HepG2 (cell line): Measurements from ENCODE around the gene STRADB. TPM values are rescaled to one million over a fixed set of nuclear protein-coding genes. Genes with fewer than 3 reads are reported as not detected.

ENCODE experiments used
- ARID5B ChIP-seq: IDR thresholded peaks from 2 replicates; pipeline ENCODE4 v1.4.0; 2020; ENCODE audit warnings: mild to moderate bottlenecking, missing genetic modification reagents
- CHD4 ChIP-seq: fragments of 200-600 bp; sonication (generic); IDR thresholded peaks from 2 replicates; pipeline ENCODE4 v1.7.0; 2017; ENCODE audit warnings: mild to moderate bottlenecking, low read length, borderline replicate concordance
- ZBTB40 ChIP-seq, 2 experiments: fragments of 450-650 bp in 1 of 2; sonication (generic) in 1 of 2; formaldehyde crosslinking in 1 of 2; IDR thresholded peaks; 2 replicates each; pipeline versions ENCODE4 v1.6.1 to v1.8.0; 2016 to 2022; ENCODE audit warnings: antibody characterized with exemption in 1 of 2, mild to moderate bottlenecking in 1 of 2, missing genetic modification reagents in 1 of 2
- ZNF512 ChIP-seq: sonication (generic); formaldehyde crosslinking; IDR thresholded peaks from 2 replicates; pipeline ENCODE4 v1.4.0; 2020; ENCODE audit warnings: mild to moderate bottlenecking, missing genetic modification reagents
- ZNF879 ChIP-seq: sonication (generic); formaldehyde crosslinking; IDR thresholded peaks from 2 replicates; pipeline ENCODE4 v1.8.1; 2023; ENCODE audit warnings: missing genetic modification reagents
- polyA plus RNA-seq, 8 experiments: library from polyadenylated mRNA; depleted of rRNA in 3 of 8; stranded (reverse) in 7 of 8; unstranded in 1 of 8; fragments of >200 nt; fragmentation: Illumina TruSeq in 4 of 8; extraction: Trizol in 4 of 8; gene quantifications; 2 replicates each; pipeline versions ENCODE4 v1.2.1 to v1.2.3, GENCODE V29; 2011 to 2016; ENCODE audit warnings: low read depth in 4 of 8, missing spikeins in 1 of 8, mixed read lengths in 1 of 8; ENCODE audit not compliant: insufficient read depth in 1 of 8
- total RNA-seq, 5 experiments: library from RNA; depleted of rRNA; stranded (reverse); fragments of >200 nt; fragmentation: Illumina TruSeq; extraction: Trizol; gene quantifications; 2 replicates each; pipeline ENCODE4 v1.2.3, GENCODE V29; 2016; ENCODE audit warnings: low read depth in 1 of 5
- TF ChIP-seq, protein P1 (sequence below): sonication (generic); formaldehyde crosslinking; IDR thresholded peaks from 2 replicates; pipeline ENCODE4 v1.4.0; 2020; ENCODE audit warnings: mild to moderate bottlenecking, missing genetic modification reagents, borderline replicate concordance
- TF ChIP-seq, protein P2 (sequence below): sonication (generic); formaldehyde crosslinking; conservative IDR thresholded peaks from 2 replicates; pipeline ENCODE4 v1.4.0; 2020; ENCODE audit warnings: missing genetic modification reagents

STRADB gene
- total and polyA plus RNA-seq, 2 of the 13 experiments (the other 11 are each of a cell fraction or from before 2014, with no cell fraction given) = 34.1 to 66.6 TPM

DNA sequence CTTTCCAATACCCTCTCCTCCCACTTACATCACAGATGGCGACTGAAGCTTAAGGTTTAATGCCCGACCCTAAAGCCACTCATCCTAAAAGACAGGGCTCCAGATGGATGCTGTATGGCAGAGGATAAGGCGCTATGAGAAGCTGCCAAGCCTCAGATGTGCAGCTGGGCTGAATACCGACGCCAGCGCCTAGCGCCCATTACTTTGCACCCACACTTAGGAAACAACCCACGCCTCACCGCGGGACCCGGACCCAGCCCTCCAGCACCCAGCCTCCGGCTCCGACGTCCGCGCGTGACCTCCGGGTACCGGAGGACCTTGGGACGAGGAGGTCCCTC is 617 bp upstream of the STRADB start (continued):
- TF ChIP-seq, protein P1, sequence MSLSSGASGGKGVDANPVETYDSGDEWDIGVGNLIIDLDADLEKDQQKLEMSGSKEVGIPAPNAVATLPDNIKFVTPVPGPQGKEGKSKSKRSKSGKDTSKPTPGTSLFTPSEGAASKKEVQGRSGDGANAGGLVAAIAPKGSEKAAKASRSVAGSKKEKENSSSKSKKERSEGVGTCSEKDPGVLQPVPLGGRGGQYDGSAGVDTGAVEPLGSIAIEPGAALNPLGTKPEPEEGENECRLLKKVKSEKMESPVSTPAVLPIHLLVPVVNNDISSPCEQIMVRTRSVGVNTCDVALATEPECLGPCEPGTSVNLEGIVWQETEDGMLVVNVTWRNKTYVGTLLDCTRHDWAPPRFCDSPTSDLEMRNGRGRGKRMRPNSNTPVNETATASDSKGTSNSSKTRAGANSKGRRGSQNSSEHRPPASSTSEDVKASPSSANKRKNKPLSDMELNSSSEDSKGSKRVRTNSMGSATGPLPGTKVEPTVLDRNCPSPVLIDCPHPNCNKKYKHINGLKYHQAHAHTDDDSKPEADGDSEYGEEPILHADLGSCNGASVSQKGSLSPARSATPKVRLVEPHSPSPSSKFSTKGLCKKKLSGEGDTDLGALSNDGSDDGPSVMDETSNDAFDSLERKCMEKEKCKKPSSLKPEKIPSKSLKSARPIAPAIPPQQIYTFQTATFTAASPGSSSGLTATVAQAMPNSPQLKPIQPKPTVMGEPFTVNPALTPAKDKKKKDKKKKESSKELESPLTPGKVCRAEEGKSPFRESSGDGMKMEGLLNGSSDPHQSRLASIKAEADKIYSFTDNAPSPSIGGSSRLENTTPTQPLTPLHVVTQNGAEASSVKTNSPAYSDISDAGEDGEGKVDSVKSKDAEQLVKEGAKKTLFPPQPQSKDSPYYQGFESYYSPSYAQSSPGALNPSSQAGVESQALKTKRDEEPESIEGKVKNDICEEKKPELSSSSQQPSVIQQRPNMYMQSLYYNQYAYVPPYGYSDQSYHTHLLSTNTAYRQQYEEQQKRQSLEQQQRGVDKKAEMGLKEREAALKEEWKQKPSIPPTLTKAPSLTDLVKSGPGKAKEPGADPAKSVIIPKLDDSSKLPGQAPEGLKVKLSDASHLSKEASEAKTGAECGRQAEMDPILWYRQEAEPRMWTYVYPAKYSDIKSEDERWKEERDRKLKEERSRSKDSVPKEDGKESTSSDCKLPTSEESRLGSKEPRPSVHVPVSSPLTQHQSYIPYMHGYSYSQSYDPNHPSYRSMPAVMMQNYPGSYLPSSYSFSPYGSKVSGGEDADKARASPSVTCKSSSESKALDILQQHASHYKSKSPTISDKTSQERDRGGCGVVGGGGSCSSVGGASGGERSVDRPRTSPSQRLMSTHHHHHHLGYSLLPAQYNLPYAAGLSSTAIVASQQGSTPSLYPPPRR (CRISPR knock-in tag) = no peak
- TF ChIP-seq ZNF512 (CRISPR knock-in tag) (peak; percentile 61; the same call in 1 of the 2 replicates), ARID5B (no peak), ZBTB40 (IDR thresholded peaks at IDR 0.05) (no peak), ZBTB40 (CRISPR knock-in tag; IDR thresholded peaks at IDR 0.05) (no peak), ZNF879 (peak; percentile 69; the same call in 1 of the 2 replicates), CHD4 (no peak)
- TF ChIP-seq, protein P2, sequence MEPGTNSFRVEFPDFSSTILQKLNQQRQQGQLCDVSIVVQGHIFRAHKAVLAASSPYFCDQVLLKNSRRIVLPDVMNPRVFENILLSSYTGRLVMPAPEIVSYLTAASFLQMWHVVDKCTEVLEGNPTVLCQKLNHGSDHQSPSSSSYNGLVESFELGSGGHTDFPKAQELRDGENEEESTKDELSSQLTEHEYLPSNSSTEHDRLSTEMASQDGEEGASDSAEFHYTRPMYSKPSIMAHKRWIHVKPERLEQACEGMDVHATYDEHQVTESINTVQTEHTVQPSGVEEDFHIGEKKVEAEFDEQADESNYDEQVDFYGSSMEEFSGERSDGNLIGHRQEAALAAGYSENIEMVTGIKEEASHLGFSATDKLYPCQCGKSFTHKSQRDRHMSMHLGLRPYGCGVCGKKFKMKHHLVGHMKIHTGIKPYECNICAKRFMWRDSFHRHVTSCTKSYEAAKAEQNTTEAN = no peak
